GM10266 (cell line): ENCODE measurements around the gene SOCS6.

ENCODE experiments used
- DNase-seq: peaks from one replicate; pipeline ENCODE4 v3.0.0; 2012; ENCODE audit errors: extremely low spot score
- CTCF ChIP-seq: IDR thresholded peaks from 2 replicates; pipeline ENCODE4 v1.5.1; 2012; ENCODE audit warnings: mild to moderate bottlenecking, low read depth; ENCODE audit not compliant: control insufficient read depth, insufficient read depth; ENCODE audit errors: missing control alignments

The SOCS6 gene

DNA sequence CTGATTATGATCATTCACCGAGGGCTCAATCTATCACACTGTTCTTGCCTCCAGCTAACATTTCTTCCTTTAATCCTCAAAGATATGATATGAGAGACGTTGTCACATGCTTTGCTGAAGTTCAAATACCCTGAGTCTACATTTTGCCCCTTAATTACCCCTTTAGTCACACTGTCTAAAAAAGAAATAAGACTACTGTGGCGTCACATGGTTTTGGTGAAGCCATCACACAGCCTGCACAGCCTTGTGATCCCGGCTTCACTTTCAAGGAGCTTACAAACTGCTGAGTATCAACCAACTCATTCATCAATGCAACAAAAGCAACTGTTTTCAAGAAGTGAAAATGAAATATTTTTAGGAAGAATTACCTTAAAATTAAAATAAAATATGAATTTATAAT is 31.9 kb upstream of the SOCS6 start:
- no peak for DNase-seq
- no peak for TF ChIP-seq CTCF

DNA sequence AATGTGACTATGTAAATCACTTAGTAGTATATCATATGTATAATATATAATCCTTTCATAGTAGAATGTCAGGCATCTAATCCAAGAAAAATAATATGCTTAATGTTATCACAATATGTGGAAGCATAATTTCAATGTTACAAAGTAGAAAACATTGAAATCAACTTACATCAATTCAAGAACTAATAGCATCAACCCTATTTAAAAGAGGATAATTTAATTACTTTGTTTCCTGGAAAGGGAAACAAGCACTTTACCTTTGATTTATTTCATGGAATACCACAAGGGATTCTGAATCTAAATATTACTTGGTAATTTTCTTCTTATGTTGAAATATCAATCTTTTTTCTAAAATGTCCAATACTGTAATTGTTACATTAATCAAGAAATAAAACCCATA is 30.6 kb upstream of the SOCS6 start:
- TF ChIP-seq CTCF, result no peak
- DNase-seq, result no peak

DNA sequence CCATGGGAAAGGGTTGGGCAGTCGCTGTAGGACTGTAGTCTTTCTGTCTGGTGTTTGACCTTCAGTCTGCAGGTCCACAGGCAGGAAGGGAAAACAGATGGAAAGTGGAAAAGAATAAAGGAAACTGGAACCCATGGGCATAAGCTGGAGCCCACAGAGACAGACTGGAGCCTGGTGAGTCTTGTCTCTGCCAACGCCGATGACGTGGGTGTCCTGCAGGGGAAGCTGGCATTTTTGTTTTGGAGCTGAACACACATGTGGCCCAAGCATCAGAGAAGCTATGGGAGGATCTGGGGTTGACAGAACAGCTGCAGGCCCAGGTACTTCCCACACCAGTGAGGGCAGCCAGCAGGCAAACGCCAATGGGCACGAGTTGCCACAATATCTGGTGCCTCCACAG is 28.2 kb upstream of the SOCS6 start:
- DNase-seq, result no peak
- no peak for TF ChIP-seq CTCF

GRCh38 chr18:70261141-70261788 is 27.6 kb upstream of the SOCS6 start:
- no peak for TF ChIP-seq CTCF

DNA sequence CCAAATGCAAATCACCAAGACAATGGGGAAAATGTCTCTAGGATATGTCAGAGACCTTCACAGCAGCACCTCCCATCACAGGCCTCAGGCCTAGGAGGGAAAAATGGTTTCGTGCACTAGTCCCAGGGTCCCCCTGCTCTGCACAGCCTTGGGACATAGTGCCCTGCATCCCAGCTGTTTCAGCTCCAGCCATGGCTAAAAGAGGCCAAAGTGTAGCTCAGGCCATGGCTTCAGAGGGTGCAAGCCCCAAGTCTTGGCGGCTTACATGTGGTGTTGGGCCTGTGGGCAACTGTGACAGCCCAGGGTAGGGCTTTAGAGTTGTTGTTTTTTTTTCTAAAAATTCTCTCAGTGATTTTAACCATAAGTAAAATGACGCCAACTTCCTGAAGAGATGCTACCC is 25.5 kb upstream of the SOCS6 start:
- TF ChIP-seq CTCF, result no peak
- DNase-seq, result no peak

More at GRCh38 chr18:70261141-70261788, 27.6 kb upstream of the SOCS6 start:
- no peak for DNase-seq

GRCh38 chr18:70271742-70272141 is 17.1 kb upstream of the SOCS6 start:
- TF ChIP-seq CTCF, result no peak
- DNase-seq, result no peak

GRCh38 chr18:70273021-70273420 is 15.8 kb upstream of the SOCS6 start:
- TF ChIP-seq CTCF, result no peak
- DNase-seq, result no peak
